Measurements from ENCODE around the gene TLE7. TPM values are rescaled to one million over a fixed set of nuclear protein-coding genes. Genes with fewer than 3 reads are reported as not detected.

Gene TLE7
- total and polyA plus RNA-seq, 2 experiments from 2014 or later: 0.44 to 2.5 TPM

DNA sequence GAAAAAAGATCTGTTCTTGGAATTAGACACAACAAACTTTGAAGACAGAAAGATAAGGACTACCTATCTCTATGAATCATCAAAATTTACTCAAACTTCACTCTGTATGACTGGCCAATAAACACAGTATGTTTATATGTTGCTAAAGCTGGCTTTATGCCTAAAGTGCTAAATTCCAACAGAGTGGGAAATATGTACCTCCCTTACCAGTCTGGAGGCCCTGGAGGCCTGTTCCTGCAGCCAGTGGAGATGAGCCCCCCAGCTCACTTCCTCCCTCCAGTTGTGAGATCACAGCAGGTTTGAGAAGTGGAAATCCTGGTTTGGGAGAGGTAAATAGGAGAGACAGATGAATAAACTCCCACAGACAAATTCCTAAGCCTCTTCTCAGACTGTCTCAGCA is 11.2 kb upstream of the TLE7 start (continued):
- TF ChIP-seq ZNF462 (CRISPR knock-in tag; IDR thresholded peaks at IDR 0.05) (no peak), POLR2AphosphoS5 (IDR thresholded peaks at IDR 0.05; ENCODE audit: low read depth) (no peak), ETS1 (IDR thresholded peaks at IDR 0.05) (no peak), REST (IDR thresholded peaks at IDR 0.05; ENCODE audit: unreplicated experiment) (no peak), ZNF114 (CRISPR knock-in tag; IDR thresholded peaks at IDR 0.05) (no peak), CTCF (conservative IDR thresholded peaks at IDR 0.05; ENCODE audit: low read depth in 2 of 2) (no peak)

All from GM23338 (cell line).